ENCODE data around the gene IGSF3. TPM values are rescaled to one million over a fixed set of nuclear protein-coding genes. Genes with fewer than 3 reads are reported as not detected.

IGSF3 gene
- total RNA-seq, 1 experiment from 2014 or later = not detected

DNA sequence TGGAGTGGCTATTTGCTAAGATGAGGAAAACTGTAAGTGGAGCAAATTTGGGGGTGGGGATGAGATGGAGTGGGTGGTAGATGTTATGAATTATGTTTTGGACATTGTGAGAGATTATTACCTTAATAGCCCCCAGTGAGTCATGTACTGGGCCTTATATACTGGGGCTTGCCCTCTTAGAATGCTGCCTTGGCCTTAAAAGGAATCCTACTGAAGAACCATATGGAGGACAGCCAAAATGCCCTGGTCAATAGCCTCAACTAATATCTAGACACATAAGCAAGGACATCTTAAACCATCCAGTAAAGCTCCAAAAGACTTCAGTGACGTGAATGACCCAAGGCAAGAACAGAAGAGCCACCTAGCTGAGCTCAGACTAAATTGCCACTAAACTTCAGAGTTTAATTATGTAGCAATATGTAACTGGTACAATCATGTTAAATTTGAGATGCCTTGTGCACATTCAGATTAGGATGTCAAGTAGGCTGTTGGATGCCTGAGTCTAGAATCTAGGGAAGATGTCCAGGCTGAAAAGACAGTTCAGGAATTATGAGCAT is 13.9 kb upstream of the IGSF3 start:
- Histone ChIP-seq H4K20me1 (ENCODE audit: insufficient read depth, low read depth, low read length) (no peaks in the 10 kb centered on the region), H3K27ac (ENCODE audit: low read length) (no peak overlapping the region), H3K4me1 (ENCODE audit: low read length) (no peaks in the 10 kb centered on the region), H3K79me2 (ENCODE audit: low read length) (no peaks in the 10 kb centered on the region), H3K9me3 (ENCODE audit: low read length) (no peaks in the 10 kb centered on the region), H3K9me2 (replicated peaks; ENCODE audit: insufficient read depth, low read length) (no peaks in the 10 kb centered on the region), H3K4me2 (ENCODE audit: low read depth, low read length, poor library complexity, severe bottlenecking) (no peak overlapping the region), H2AFZ (ENCODE audit: low read length) (no peak overlapping the region), H3K36me3 (ENCODE audit: insufficient read depth, low read length) (no peaks in the 10 kb centered on the region), H3K4me3 (ENCODE audit: low read length) (no peak overlapping the region), H3K27me3 (ENCODE audit: low read length) (no peaks in the 10 kb centered on the region), H3K9ac (ENCODE audit: low read length) (no peak overlapping the region)
- no peak for DNase-seq

DNA sequence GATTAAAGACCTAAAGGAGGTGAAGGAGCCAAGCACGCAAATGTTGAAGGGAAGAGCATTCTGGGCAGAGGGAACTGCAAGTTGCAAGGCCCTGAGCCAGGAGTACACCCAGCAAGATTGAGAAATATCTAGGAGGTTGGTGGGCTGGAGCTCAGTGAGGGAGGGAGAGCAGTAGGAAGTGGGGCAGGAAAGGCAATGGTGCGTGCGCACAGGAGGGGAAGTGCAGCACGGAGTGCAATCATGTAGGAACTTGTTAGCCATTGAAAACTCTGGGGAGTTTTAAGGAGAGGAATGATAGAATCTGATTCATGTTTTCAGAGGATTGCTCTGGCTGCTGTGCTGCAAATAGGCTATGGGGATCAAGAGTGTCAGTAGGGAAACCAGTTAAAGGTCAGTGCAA is 13.2 kb upstream of the IGSF3 start:
- Histone ChIP-seq H3K4me1 (ENCODE audit: low read length) (no peaks in the 10 kb centered on the region), H3K4me2 (ENCODE audit: low read depth, low read length, poor library complexity, severe bottlenecking) (no peak overlapping the region), H3K9ac (ENCODE audit: low read length) (no peak overlapping the region), H3K27me3 (ENCODE audit: low read length) (no peaks in the 10 kb centered on the region), H3K79me2 (ENCODE audit: low read length) (no peaks in the 10 kb centered on the region), H3K9me2 (replicated peaks; ENCODE audit: insufficient read depth, low read length) (no peaks in the 10 kb centered on the region), H3K9me3 (ENCODE audit: low read length) (no peaks in the 10 kb centered on the region), H3K4me3 (ENCODE audit: low read length) (no peak overlapping the region), H4K20me1 (ENCODE audit: insufficient read depth, low read depth, low read length) (no peaks in the 10 kb centered on the region), H3K36me3 (ENCODE audit: insufficient read depth, low read length) (no peaks in the 10 kb centered on the region), H3K27ac (ENCODE audit: low read length) (no peak overlapping the region), H2AFZ (ENCODE audit: low read length) (no peak overlapping the region)
- no peak for DNase-seq

- Histone ChIP-seq H3K27me3 (ENCODE audit: low read length) (no peaks in the 10 kb centered on the region), H3K36me3 (ENCODE audit: insufficient read depth, low read length) (no peaks in the 10 kb centered on the region), H4K20me1 (ENCODE audit: insufficient read depth, low read depth, low read length) (no peaks in the 10 kb centered on the region), H2AFZ (ENCODE audit: low read length) (no peak overlapping the region), H3K9me3 (ENCODE audit: low read length) (no peaks in the 10 kb centered on the region), H3K79me2 (ENCODE audit: low read length) (no peaks in the 10 kb centered on the region), H3K9ac (ENCODE audit: low read length) (no peak overlapping the region), H3K27ac (ENCODE audit: low read length) (no peak overlapping the region), H3K4me3 (ENCODE audit: low read length) (no peak overlapping the region), H3K4me1 (ENCODE audit: low read length) (no peaks in the 10 kb centered on the region), H3K9me2 (replicated peaks; ENCODE audit: insufficient read depth, low read length) (no peaks in the 10 kb centered on the region), H3K4me2 (ENCODE audit: low read depth, low read length, poor library complexity, severe bottlenecking) (no peak overlapping the region)
- no peak for DNase-seq
These were observed 12.5 kb upstream of the IGSF3 start for GRCh38 chr1:116679828-116680628.

GRCh38 chr1:116679091-116679827 is 11.7 kb upstream of the IGSF3 start:
- Histone ChIP-seq H3K27ac (ENCODE audit: low read length) (no peak overlapping the region), H2AFZ (ENCODE audit: low read length) (no peak overlapping the region), H3K79me2 (ENCODE audit: low read length) (no peaks in the 10 kb centered on the region), H3K9me2 (replicated peaks; ENCODE audit: insufficient read depth, low read length) (no peaks in the 10 kb centered on the region), H3K9me3 (ENCODE audit: low read length) (no peaks in the 10 kb centered on the region), H3K9ac (ENCODE audit: low read length) (no peak overlapping the region), H3K4me3 (ENCODE audit: low read length) (no peak overlapping the region), H3K36me3 (ENCODE audit: insufficient read depth, low read length) (no peaks in the 10 kb centered on the region), H3K27me3 (ENCODE audit: low read length) (no peaks in the 10 kb centered on the region), H3K4me1 (ENCODE audit: low read length) (no peaks in the 10 kb centered on the region), H3K4me2 (ENCODE audit: low read depth, low read length, poor library complexity, severe bottlenecking) (no peak overlapping the region), H4K20me1 (ENCODE audit: insufficient read depth, low read depth, low read length) (no peaks in the 10 kb centered on the region)
- no peak for DNase-seq

GRCh38 chr1:116678732-116679090 is 11.2 kb upstream of the IGSF3 start:
- H3K27me3 ChIP-seq (ENCODE audit: low read length) = no peaks in the 10 kb centered on the region
- H2AFZ ChIP-seq (ENCODE audit: low read length) = no peak overlapping the region
- H3K9me3 ChIP-seq (ENCODE audit: low read length) = no peaks in the 10 kb centered on the region
- no peak overlapping the region for H3K4me3 ChIP-seq (ENCODE audit: low read length)
- H4K20me1 ChIP-seq (ENCODE audit: insufficient read depth, low read depth, low read length) = no peaks in the 10 kb centered on the region
- H3K9ac ChIP-seq (ENCODE audit: low read length) = no peak overlapping the region
- no peak for DNase-seq
- H3K9me2 ChIP-seq (replicated peaks; ENCODE audit: insufficient read depth, low read length) = no peaks in the 10 kb centered on the region
- no peaks in the 10 kb centered on the region for H3K36me3 ChIP-seq (ENCODE audit: insufficient read depth, low read length)
- no peaks in the 10 kb centered on the region for H3K4me1 ChIP-seq (ENCODE audit: low read length)
- no peak overlapping the region for H3K4me2 ChIP-seq (ENCODE audit: low read depth, low read length, poor library complexity, severe bottlenecking)
- H3K79me2 ChIP-seq (ENCODE audit: low read length) = no peaks in the 10 kb centered on the region
- H3K27ac ChIP-seq (ENCODE audit: low read length) = no peak overlapping the region

- H3K4me1 ChIP-seq (ENCODE audit: low read length) = no peaks in the 10 kb centered on the region
- no peak overlapping the region for H3K27ac ChIP-seq (ENCODE audit: low read length)
- no peaks in the 10 kb centered on the region for H3K9me2 ChIP-seq (replicated peaks; ENCODE audit: insufficient read depth, low read length)
- no peaks in the 10 kb centered on the region for H3K9me3 ChIP-seq (ENCODE audit: low read length)
- DNase-seq = no peak
- no peaks in the 10 kb centered on the region for H3K27me3 ChIP-seq (ENCODE audit: low read length)
- no peaks in the 10 kb centered on the region for H3K79me2 ChIP-seq (ENCODE audit: low read length)
- H3K4me3 ChIP-seq (ENCODE audit: low read length) = no peak overlapping the region
- H3K9ac ChIP-seq (ENCODE audit: low read length) = no peak overlapping the region
- H4K20me1 ChIP-seq (ENCODE audit: insufficient read depth, low read depth, low read length) = no peaks in the 10 kb centered on the region
- H2AFZ ChIP-seq (ENCODE audit: low read length) = no peak overlapping the region
- H3K36me3 ChIP-seq (ENCODE audit: insufficient read depth, low read length) = no peaks in the 10 kb centered on the region
- no peak overlapping the region for H3K4me2 ChIP-seq (ENCODE audit: low read depth, low read length, poor library complexity, severe bottlenecking)
These were observed 10.0 kb upstream of the IGSF3 start for GRCh38 chr1:116677474-116678062.

DNA sequence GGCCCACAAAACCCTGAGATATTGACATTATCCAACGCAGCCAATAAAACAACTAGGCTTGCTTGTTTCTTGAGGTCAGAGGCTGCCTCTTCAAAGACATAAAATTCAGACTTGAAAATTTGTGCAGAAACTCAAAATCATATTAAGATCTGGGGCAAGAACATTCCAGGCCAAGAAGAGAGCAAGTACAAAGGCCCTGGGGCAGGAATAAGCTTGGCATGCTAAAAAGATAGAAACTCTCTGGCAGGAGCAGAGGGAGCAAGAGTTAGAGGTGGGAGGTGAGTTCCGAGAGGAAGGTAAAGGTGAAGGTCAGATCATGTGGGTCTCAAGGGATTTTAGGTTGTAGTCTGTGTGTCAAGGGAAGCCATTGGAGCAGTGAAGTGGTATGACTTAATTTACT is 8.8 kb upstream of the IGSF3 start:
- Histone ChIP-seq H3K36me3 (ENCODE audit: insufficient read depth, low read length) (no peaks in the 10 kb centered on the region), H3K4me2 (ENCODE audit: low read depth, low read length, poor library complexity, severe bottlenecking) (no peak overlapping the region), H3K4me1 (ENCODE audit: low read length) (no peaks in the 10 kb centered on the region), H3K9ac (ENCODE audit: low read length) (no peak overlapping the region), H3K9me2 (replicated peaks; ENCODE audit: insufficient read depth, low read length) (no peaks in the 10 kb centered on the region), H3K27me3 (ENCODE audit: low read length) (no peaks in the 10 kb centered on the region), H4K20me1 (ENCODE audit: insufficient read depth, low read depth, low read length) (no peaks in the 10 kb centered on the region), H3K27ac (ENCODE audit: low read length) (no peak overlapping the region), H3K4me3 (ENCODE audit: low read length) (no peak overlapping the region), H3K9me3 (ENCODE audit: low read length) (no peaks in the 10 kb centered on the region), H3K79me2 (ENCODE audit: low read length) (no peaks in the 10 kb centered on the region), H2AFZ (ENCODE audit: low read length) (no peak overlapping the region)
- no peak for DNase-seq

DNA sequence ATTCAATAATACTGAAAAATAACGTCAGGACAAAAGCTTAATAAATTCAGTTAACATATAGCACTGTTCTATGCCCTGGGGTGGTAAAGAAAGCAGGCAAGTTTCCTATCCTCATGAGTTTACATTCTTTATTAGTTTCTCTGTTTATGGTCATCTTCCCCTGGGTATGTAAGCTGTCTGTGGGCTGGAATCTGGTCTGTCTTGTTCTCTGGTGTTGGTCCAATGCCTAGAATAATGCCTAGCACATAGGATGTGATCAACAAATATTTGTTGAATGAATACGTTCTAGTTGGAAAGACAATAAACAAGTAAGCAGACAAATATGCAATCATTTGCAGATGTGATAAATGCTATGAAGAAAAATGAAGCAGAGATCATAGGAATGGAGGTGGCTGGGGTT is 7.2 kb upstream of the IGSF3 start:
- H3K4me3 ChIP-seq (ENCODE audit: low read length) = no peak overlapping the region
- no peaks in the 10 kb centered on the region for H3K9me2 ChIP-seq (replicated peaks; ENCODE audit: insufficient read depth, low read length)
- no peak overlapping the region for H3K27ac ChIP-seq (ENCODE audit: low read length)
- H4K20me1 ChIP-seq (ENCODE audit: insufficient read depth, low read depth, low read length) = no peaks in the 10 kb centered on the region
- H3K4me2 ChIP-seq (ENCODE audit: low read depth, low read length, poor library complexity, severe bottlenecking) = no peak overlapping the region
- no peaks in the 10 kb centered on the region for H3K9me3 ChIP-seq (ENCODE audit: low read length)
- no peak for DNase-seq
- no peaks in the 10 kb centered on the region for H3K36me3 ChIP-seq (ENCODE audit: insufficient read depth, low read length)
- H3K27me3 ChIP-seq (ENCODE audit: low read length) = no peaks in the 10 kb centered on the region
- no peaks in the 10 kb centered on the region for H3K79me2 ChIP-seq (ENCODE audit: low read length)
- H3K9ac ChIP-seq (ENCODE audit: low read length) = no peak overlapping the region
- no peak overlapping the region for H2AFZ ChIP-seq (ENCODE audit: low read length)
- H3K4me1 ChIP-seq (ENCODE audit: low read length) = no peaks in the 10 kb centered on the region
